Spinal cord (tissue), 10 donors: ENCODE measurements around the gene ACP7. TPM values are rescaled to one million over a fixed set of nuclear protein-coding genes. Genes with fewer than 3 reads are reported as not detected.

Source experiments
- DNase-seq, 6 donors: peaks; one replicate each; pipeline versions ENCODE4 v3.0.0 to v3.0.0-alpha.2; 2013 to 2015; ENCODE audit warnings: low spot score in 6 of 6, low read depth in 4 of 6
- H3K27ac ChIP-seq: one replicate; pipeline ENCODE4 v1.5.1; 2013; ENCODE audit warnings: low read depth, low read length, control low read depth
- H3K27me3 ChIP-seq: one replicate; pipeline ENCODE4 v1.6.1; 2013; ENCODE audit warnings: low read length; ENCODE audit not compliant: control insufficient read depth, insufficient read depth
- H3K36me3 ChIP-seq: one replicate; pipeline ENCODE4 v1.6.1; 2013; ENCODE audit warnings: low read length; ENCODE audit not compliant: control insufficient read depth, insufficient read depth
- H3K4me1 ChIP-seq: one replicate; pipeline ENCODE4 v1.6.1; 2013; ENCODE audit warnings: low read length; ENCODE audit not compliant: control insufficient read depth, insufficient read depth
- H3K4me3 ChIP-seq: one replicate; pipeline ENCODE4 v1.5.1; 2013; ENCODE audit warnings: low read depth, low read length, control low read depth
- H3K9me3 ChIP-seq: one replicate; pipeline ENCODE4 v1.6.1; 2013; ENCODE audit warnings: low read length; ENCODE audit not compliant: control insufficient read depth, insufficient read depth
- WGBS: methylation state at CpG from one replicate; pipeline ENCODE4 v1.1.5; 2013; ENCODE audit warnings: missing lambda C conversion rate; ENCODE audit not compliant: insufficient coverage; 5-methylcytosine and 5-hydroxymethylcytosine counted together
- polyA plus RNA-seq, 2 donors: library from polyadenylated mRNA; unstranded; fragments of 120-200 nt; gene quantifications; one replicate each; pipeline ENCODE4 v1.2.1, GENCODE V29; 2013; ENCODE audit not compliant: insufficient read length in 2 of 2
- total RNA-seq, 2 donors: library from RNA; depleted of rRNA in 1 of 2; stranded (reverse); fragments of 120-200 nt in 1 of 2; fragments of >200 nt in 1 of 2; gene quantifications; one replicate each; pipeline versions ENCODE4 v1.2.3 to v1.2.4, GENCODE V29; 2013 to 2014
- donor health status: healthy.

Gene ACP7
- total and polyA plus RNA-seq, 4 donors = 0.10 to 0.35 (median 0.27) TPM; not detected in 1

DNA sequence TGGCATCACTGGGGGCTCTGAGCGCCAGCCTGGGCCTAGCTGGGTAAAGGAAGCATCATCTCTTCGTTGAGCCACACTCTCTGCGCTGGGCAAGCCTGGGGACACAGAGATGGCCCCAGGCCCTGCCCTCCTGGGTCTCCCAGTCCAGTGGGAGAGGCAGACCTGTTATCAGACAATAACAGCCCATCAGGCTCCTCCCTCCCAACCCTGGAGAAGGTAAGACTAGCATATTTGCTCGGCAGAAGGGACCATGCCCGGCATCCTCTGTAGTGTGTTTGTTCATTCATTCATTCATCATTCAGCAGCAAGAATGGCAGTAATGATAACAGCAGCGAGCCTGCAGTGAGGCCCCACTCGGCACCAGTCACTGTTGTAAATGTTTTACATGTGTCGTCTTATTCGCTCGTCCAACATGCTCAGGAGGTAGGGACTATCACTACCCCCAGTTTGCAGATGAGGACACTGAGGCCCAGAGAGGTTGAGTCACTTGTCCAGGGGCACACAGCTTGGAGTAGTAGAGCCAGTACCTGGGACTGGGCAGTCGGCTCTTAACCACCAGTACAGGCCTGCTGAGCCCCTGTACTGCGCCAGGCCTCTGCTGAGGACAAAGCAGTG, 74.6 kb downstream of the ACP7 start:
- peaks cover 55% of the 10 kb centered on the region for H3K4me1 ChIP-seq
- no peak for DNase-seq
- no peak overlapping the region for H3K27ac ChIP-seq
- H3K9me3 ChIP-seq = no peaks in the 10 kb centered on the region
- WGBS = 86% methylated on average over 8 of the region's 12 CpGs
- peaks cover 57% of the 10 kb centered on the region for H3K36me3 ChIP-seq
- no peak overlapping the region for H3K4me3 ChIP-seq
- H3K27me3 ChIP-seq = no peaks in the 10 kb centered on the region

DNA sequence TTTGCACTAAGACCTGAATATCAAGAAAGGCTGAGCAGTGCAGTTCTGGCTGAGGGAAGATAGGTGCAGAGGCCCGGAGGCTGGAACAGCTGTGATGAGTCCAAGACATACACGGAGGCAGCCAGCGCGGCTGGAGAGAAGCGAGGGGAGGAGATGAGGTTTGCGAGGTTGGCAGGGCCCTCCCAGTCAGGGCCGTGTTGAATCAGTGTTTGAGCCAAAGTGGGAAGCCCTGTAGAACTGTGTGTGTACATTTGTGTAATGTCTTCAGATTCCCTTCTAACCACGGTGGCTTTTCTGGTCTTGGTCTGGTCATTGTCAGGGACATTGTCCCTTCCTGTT, 76.3 kb downstream of the ACP7 start:
- 65% methylated on average over 7 of the region's 8 CpGs for WGBS
- peak in 1 of 6 donors; percentile 69 for DNase-seq
- Histone ChIP-seq H3K9me3 (no peaks in the 10 kb centered on the region), H3K4me1 (peaks cover 52% of the 10 kb centered on the region), H3K36me3 (peaks cover 58% of the 10 kb centered on the region), H3K27ac (peak overlapping the region; percentile 47), H3K4me3 (no peak overlapping the region), H3K27me3 (no peaks in the 10 kb centered on the region)

Other genes starting within 250 kb of the ACP7 start
- 100 to 1,000 TPM; 214 to 274 TPM for gene HNRNPL, start 234.4 kb upstream of the ACP7 start, total RNA-seq
- gene HNRNPL, start 234.4 kb upstream of the ACP7 start, polyA plus RNA-seq = 100 to 1,000 TPM; 312 to 338 TPM
- 10 to 100 TPM in 1 of 2 donors, 1 to 10 TPM in 1; 8.7 to 11.7 TPM for gene RINL, start 206.1 kb upstream of the ACP7 start, total RNA-seq
- 10 to 100 TPM; 22.5 to 28.2 TPM for gene RINL, start 206.1 kb upstream of the ACP7 start, polyA plus RNA-seq
- gene SIRT2, start 184.8 kb upstream of the ACP7 start, total RNA-seq = 100 to 1,000 TPM; 277 to 339 TPM
- gene SIRT2, start 184.8 kb upstream of the ACP7 start, polyA plus RNA-seq = 100 to 1,000 TPM; 652 to 771 TPM
- gene NFKBIB, start 184.4 kb upstream of the ACP7 start, total RNA-seq = 10 to 100 TPM in 1 of 2 donors, 1 to 10 TPM in 1; 5.6 to 11.2 TPM
- gene NFKBIB, start 184.4 kb upstream of the ACP7 start, polyA plus RNA-seq = 10 to 100 TPM; 14.3 to 14.8 TPM
- 1 to 10 TPM in 1 of 2 donors, under 1 TPM in 1; 0.89 to 1.9 TPM for gene CCER2, start 172.2 kb upstream of the ACP7 start, total RNA-seq
- gene CCER2, start 172.2 kb upstream of the ACP7 start, polyA plus RNA-seq = 1 to 10 TPM; 3.6 to 3.7 TPM
- gene SARS2, start 153.6 kb upstream of the ACP7 start, total RNA-seq = 10 to 100 TPM in 1 of 2 donors, 1 to 10 TPM in 1; 8.1 to 19.7 TPM
- 10 to 100 TPM; 34.1 to 47.7 TPM for gene SARS2, start 153.6 kb upstream of the ACP7 start, polyA plus RNA-seq
- gene MRPS12, start 153.4 kb upstream of the ACP7 start, total RNA-seq = 10 to 100 TPM; 18.7 to 21.9 TPM
- 10 to 100 TPM; 25.8 to 26.9 TPM for gene MRPS12, start 153.4 kb upstream of the ACP7 start, polyA plus RNA-seq
- 10 to 100 TPM in 1 of 2 donors, 1 to 10 TPM in 1; 7.7 to 20.8 TPM for gene FBXO17, start 108.6 kb upstream of the ACP7 start, total RNA-seq
- 10 to 100 TPM; 13.2 to 18.0 TPM for gene FBXO17, start 108.6 kb upstream of the ACP7 start, polyA plus RNA-seq
- gene FBXO27, start 51.8 kb upstream of the ACP7 start, total RNA-seq = 1 to 10 TPM; 6.4 to 8.7 TPM
- 10 to 100 TPM; 32.7 to 39.1 TPM for gene FBXO27, start 51.8 kb upstream of the ACP7 start, polyA plus RNA-seq
- 10 to 100 TPM in 1 of 2 donors, 1 to 10 TPM in 1; 3.0 to 10.1 TPM for gene PAK4, start 41.4 kb downstream of the ACP7 start, total RNA-seq
- gene PAK4, start 41.4 kb downstream of the ACP7 start, polyA plus RNA-seq = 10 to 100 TPM; 34.0 to 39.4 TPM
- gene NCCRP1, start 112.6 kb downstream of the ACP7 start, total RNA-seq = under 1 TPM; 0.10 to 0.11 TPM
- under 1 TPM; 0.21 to 0.29 TPM for gene NCCRP1, start 112.6 kb downstream of the ACP7 start, polyA plus RNA-seq
- gene SYCN, start 119.9 kb downstream of the ACP7 start, total RNA-seq = not detected
- gene SYCN, start 119.9 kb downstream of the ACP7 start, polyA plus RNA-seq = not detected
- not detected for gene IFNL3, start 160.6 kb downstream of the ACP7 start, total RNA-seq
- gene IFNL3, start 160.6 kb downstream of the ACP7 start, polyA plus RNA-seq = not detected
- gene IFNL4, start 164.5 kb downstream of the ACP7 start, total RNA-seq = not detected
- gene IFNL4, start 164.5 kb downstream of the ACP7 start, polyA plus RNA-seq = under 1 TPM; 0.71 to 0.80 TPM
- gene IFNL2, start 184.0 kb downstream of the ACP7 start, total RNA-seq = not detected
- gene IFNL2, start 184.0 kb downstream of the ACP7 start, polyA plus RNA-seq = not detected
- not detected for gene IFNL1, start 212.0 kb downstream of the ACP7 start, total RNA-seq
- not detected for gene IFNL1, start 212.0 kb downstream of the ACP7 start, polyA plus RNA-seq
- 1 to 10 TPM; 2.2 to 5.3 TPM for gene LRFN1, start 236.5 kb downstream of the ACP7 start, total RNA-seq
- gene LRFN1, start 236.5 kb downstream of the ACP7 start, polyA plus RNA-seq = 10 to 100 TPM; 26.0 to 26.5 TPM